ENCODE measurements around the gene DAB2IP.

DNA sequence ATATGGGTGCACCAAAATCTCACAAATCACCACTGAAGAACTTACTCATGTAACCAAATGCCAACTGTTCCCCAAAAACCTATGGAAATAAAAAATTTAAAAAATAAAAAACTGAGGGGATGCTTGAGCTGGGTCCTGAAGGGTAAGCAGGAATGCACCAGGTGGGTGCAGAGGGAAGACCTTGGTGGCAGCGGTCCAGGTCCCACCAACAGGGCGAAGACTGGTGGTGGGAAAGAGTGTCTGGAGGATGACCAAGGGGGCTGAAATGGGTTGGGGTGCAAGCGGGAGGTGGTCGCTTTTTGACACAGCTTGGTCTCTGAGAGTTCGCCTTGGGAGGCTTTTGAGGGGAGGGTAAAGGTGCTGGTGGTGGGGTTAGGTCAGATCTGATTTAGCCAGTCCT, 3.3 kb upstream of the DAB2IP start:
- TF ChIP-seq CTCF (IDR thresholded peaks at IDR 0.05; ENCODE audit: insufficient read depth, low read length, poor library complexity, severe bottlenecking) (no peak), EZH2phosphoT487 (conservative IDR thresholded peaks at IDR 0.05; ENCODE audit: low read length) (no peak)
